ENCODE measurements around the gene ETDB. TPM values are rescaled to one million over a fixed set of nuclear protein-coding genes. Genes with fewer than 3 reads are reported as not detected.

Gene ETDB
- total and polyA plus RNA-seq, 4 donors, result not detected

- Histone ChIP-seq H3K9me3 (ENCODE audit: control insufficient read depth in 4 of 4, low read length in 3 of 4) (no peaks in the 10 kb centered on the region), H3K4me1 (ENCODE audit: control insufficient read depth in 4 of 4, insufficient read depth in 4 of 4, low read length in 3 of 4) (peaks cover 0 to 7% (median 2%) of the 10 kb centered on the region in 4 donors), H3K27me3 (ENCODE audit: control insufficient read depth in 4 of 4, insufficient read depth in 4 of 4, low read length in 3 of 4) (no peaks in the 10 kb centered on the region), H3K27ac (ENCODE audit: low read depth in 1 of 2, low read length in 2 of 2) (no peak overlapping the region), H3K4me3 (ENCODE audit: low read depth in 1 of 3, low read length in 3 of 3) (no peak overlapping the region), H3K36me3 (ENCODE audit: control insufficient read depth in 4 of 4, insufficient read depth in 3 of 4, low read depth in 1 of 4, low read length in 3 of 4) (no peaks in the 10 kb centered on the region), H3K9ac (ENCODE audit: low read depth in 1 of 2, low read length in 2 of 2) (no peak overlapping the region)
- no peak for DNase-seq (ENCODE audit: low spot score)
- TF ChIP-seq NR2F2 (IDR thresholded peaks at IDR 0.05), result no peak
- TF ChIP-seq RAD21 (IDR thresholded peaks at IDR 0.05), result no peak
- no peak for TF ChIP-seq MAX (IDR thresholded peaks at IDR 0.05)
- 99% methylated on average over 5 of the region's 5 CpGs for WGBS
Measured at GRCh38 chrX:135095715-135096114, 24.6 kb downstream of the ETDB start.

GRCh38 chrX:135094726-135095125, 25.6 kb downstream of the ETDB start:
- 72% methylated on average over 6 of the region's 6 CpGs for WGBS
- TF ChIP-seq FOXA1 (IDR thresholded peaks at IDR 0.05) (no peak), YY1 (IDR thresholded peaks at IDR 0.05) (no peak), GABPA (IDR thresholded peaks at IDR 0.05 in 1 of 2, conservative IDR thresholded peaks at IDR 0.05 in 1 of 2) (no peak), CTCF (IDR thresholded peaks at IDR 0.05; ENCODE audit: low read depth, low read length, missing input control) (no peak), JUND (IDR thresholded peaks at IDR 0.05) (no peak), SP1 (IDR thresholded peaks at IDR 0.05) (no peak), ZBTB33 (IDR thresholded peaks at IDR 0.05) (no peak), TAF1 (conservative IDR thresholded peaks at IDR 0.05) (no peak), RXRA (IDR thresholded peaks at IDR 0.05) (no peak), NR2F2 (IDR thresholded peaks at IDR 0.05) (no peak), EGR1 (IDR thresholded peaks at IDR 0.05; ENCODE audit: low read depth in 2 of 2) (no peak), RAD21 (IDR thresholded peaks at IDR 0.05) (no peak), HNF4A (conservative IDR thresholded peaks at IDR 0.05) (no peak), MAX (IDR thresholded peaks at IDR 0.05) (no peak), FOXA2 (IDR thresholded peaks at IDR 0.05) (no peak), ATF3 (IDR thresholded peaks at IDR 0.05) (no peak), REST (IDR thresholded peaks at IDR 0.05) (no peak), HNF4G (IDR thresholded peaks at IDR 0.05) (no peak)
- no peak for DNase-seq (ENCODE audit: low spot score)

More at GRCh38 chrX:135094726-135095125, 25.6 kb downstream of the ETDB start:
- H3K36me3 ChIP-seq (ENCODE audit: control insufficient read depth in 4 of 4, insufficient read depth in 3 of 4, low read depth in 1 of 4, low read length in 3 of 4), result no peaks in the 10 kb centered on the region
- no peaks in the 10 kb centered on the region for H3K9me3 ChIP-seq (ENCODE audit: control insufficient read depth in 4 of 4, low read length in 3 of 4)
- H3K4me3 ChIP-seq (ENCODE audit: low read depth in 1 of 3, low read length in 3 of 3), result no peak overlapping the region
- peaks cover 0 to 7% (median 2%) of the 10 kb centered on the region in 4 donors for H3K4me1 ChIP-seq (ENCODE audit: control insufficient read depth in 4 of 4, insufficient read depth in 4 of 4, low read length in 3 of 4)
- no peaks in the 10 kb centered on the region for H3K27me3 ChIP-seq (ENCODE audit: control insufficient read depth in 4 of 4, insufficient read depth in 4 of 4, low read length in 3 of 4)
- no peak overlapping the region for H3K9ac ChIP-seq (ENCODE audit: low read depth in 1 of 2, low read length in 2 of 2)
- H3K27ac ChIP-seq (ENCODE audit: low read depth in 1 of 2, low read length in 2 of 2), result no peak overlapping the region
